NCI-H2171 (cell line): Measurements from ENCODE around the gene TSHZ2.

ENCODE experiments used
- DNase-seq: peaks from one replicate; lab custom pipeline; 2025; lab: John Stamatoyannopoulos, UW

The TSHZ2 gene

GRCh38 chr20:53064935-53065334 lies 92.8 kb downstream of the TSHZ2 start:
- DNase-seq, result no peak

- no peak for DNase-seq
These were observed 96.1 kb downstream of the TSHZ2 start for GRCh38 chr20:53068241-53068640.

GRCh38 chr20:53069132-53069531 lies 97.0 kb downstream of the TSHZ2 start:
- no peak for DNase-seq

GRCh38 chr20:53070224-53070623 lies 98.1 kb downstream of the TSHZ2 start:
- DNase-seq, result no peak

GRCh38 chr20:53070706-53071392 lies 98.7 kb downstream of the TSHZ2 start:
- no peak for DNase-seq

- DNase-seq, result no peak
These were observed 99.7 kb downstream of the TSHZ2 start for GRCh38 chr20:53071833-53072232.

- no peak for DNase-seq
These were observed 100.9 kb downstream of the TSHZ2 start for GRCh38 chr20:53072923-53073579.

GRCh38 chr20:53073636-53074415 lies 101.7 kb downstream of the TSHZ2 start:
- DNase-seq, result no peak

GRCh38 chr20:53074811-53075314 lies 102.7 kb downstream of the TSHZ2 start:
- DNase-seq, result no peak

GRCh38 chr20:53076668-53077067 lies 104.5 kb downstream of the TSHZ2 start:
- DNase-seq, result no peak

GRCh38 chr20:53077373-53078205 lies 105.4 kb downstream of the TSHZ2 start:
- no peak for DNase-seq

GRCh38 chr20:53078761-53079160 lies 106.6 kb downstream of the TSHZ2 start:
- no peak for DNase-seq

- no peak for DNase-seq
These were observed 107.1 kb downstream of the TSHZ2 start for GRCh38 chr20:53079261-53079691.

GRCh38 chr20:53079828-53080686 lies 107.9 kb downstream of the TSHZ2 start:
- DNase-seq, result no peak

- DNase-seq, result no peak
These were observed 108.5 kb downstream of the TSHZ2 start for GRCh38 chr20:53080687-53080962.

- DNase-seq, result no peak
These were observed 109.1 kb downstream of the TSHZ2 start for GRCh38 chr20:53080969-53081871.

GRCh38 chr20:53081916-53082863 lies 110.0 kb downstream of the TSHZ2 start:
- no peak for DNase-seq

- no peak for DNase-seq
These were observed 111.3 kb downstream of the TSHZ2 start for GRCh38 chr20:53083411-53083810.
